Measurements from ENCODE around the gene SLC47A1.

DNA sequence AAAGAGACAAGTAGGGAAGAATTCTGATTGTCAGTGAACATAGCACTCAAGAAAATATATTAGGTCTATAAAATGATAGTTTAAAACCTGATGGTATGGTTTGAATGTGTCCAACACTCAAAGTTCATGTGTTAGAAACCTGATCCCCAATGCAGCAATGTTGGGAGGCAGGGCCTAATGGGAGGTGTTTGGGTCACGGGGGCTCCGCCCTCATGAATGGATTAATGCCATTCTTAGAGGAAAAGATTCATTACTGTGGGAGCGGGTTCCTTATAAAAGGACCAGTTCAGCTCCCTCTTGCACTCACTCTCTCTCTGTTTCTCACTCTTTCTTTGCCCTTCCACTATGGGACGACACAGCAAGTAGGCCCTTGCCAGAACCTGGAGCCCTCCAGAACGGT, 41.5 kb upstream of the SLC47A1 start:
- TF ChIP-seq ZNF274 (IDR thresholded peaks at IDR 0.05; ENCODE audit: borderline replicate concordance, extremely low read depth, low read length) (no peak), RAD21 (IDR thresholded peaks at IDR 0.05 in 1 of 2, conservative IDR thresholded peaks at IDR 0.05 in 1 of 2; ENCODE audit: low read depth in 2 of 2, low read length in 2 of 2) (no peak), POLR2A (IDR thresholded peaks at IDR 0.05; ENCODE audit: control extremely low read depth in 1 of 2, low read depth in 2 of 2, low read length in 2 of 2) (no peak), GABPA (IDR thresholded peaks at IDR 0.05; ENCODE audit: borderline replicate concordance, insufficient read depth, low read length) (no peak), YY1 (IDR thresholded peaks at IDR 0.05; ENCODE audit: low read depth, low read length) (no peak), ASH2L (IDR thresholded peaks at IDR 0.05; ENCODE audit: low read length) (no peak), EZH2 (IDR thresholded peaks at IDR 0.05; ENCODE audit: low read depth, low read length, severe bottlenecking) (no peak), POLR2AphosphoS5 (IDR thresholded peaks at IDR 0.05; ENCODE audit: low read depth, low read length) (no peak), SIX5 (IDR thresholded peaks at IDR 0.05; ENCODE audit: low read depth, low read length) (no peak), RNF2 (IDR thresholded peaks at IDR 0.05; ENCODE audit: borderline replicate concordance, low read depth, low read length, missing control alignments, poor library complexity, severe bottlenecking) (no peak), SUZ12 (IDR thresholded peaks at IDR 0.05; ENCODE audit: low read length) (no peak)
- TF ChIP-seq, protein P1, sequence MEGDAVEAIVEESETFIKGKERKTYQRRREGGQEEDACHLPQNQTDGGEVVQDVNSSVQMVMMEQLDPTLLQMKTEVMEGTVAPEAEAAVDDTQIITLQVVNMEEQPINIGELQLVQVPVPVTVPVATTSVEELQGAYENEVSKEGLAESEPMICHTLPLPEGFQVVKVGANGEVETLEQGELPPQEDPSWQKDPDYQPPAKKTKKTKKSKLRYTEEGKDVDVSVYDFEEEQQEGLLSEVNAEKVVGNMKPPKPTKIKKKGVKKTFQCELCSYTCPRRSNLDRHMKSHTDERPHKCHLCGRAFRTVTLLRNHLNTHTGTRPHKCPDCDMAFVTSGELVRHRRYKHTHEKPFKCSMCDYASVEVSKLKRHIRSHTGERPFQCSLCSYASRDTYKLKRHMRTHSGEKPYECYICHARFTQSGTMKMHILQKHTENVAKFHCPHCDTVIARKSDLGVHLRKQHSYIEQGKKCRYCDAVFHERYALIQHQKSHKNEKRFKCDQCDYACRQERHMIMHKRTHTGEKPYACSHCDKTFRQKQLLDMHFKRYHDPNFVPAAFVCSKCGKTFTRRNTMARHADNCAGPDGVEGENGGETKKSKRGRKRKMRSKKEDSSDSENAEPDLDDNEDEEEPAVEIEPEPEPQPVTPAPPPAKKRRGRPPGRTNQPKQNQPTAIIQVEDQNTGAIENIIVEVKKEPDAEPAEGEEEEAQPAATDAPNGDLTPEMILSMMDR (IDR thresholded peaks at IDR 0.05; ENCODE audit: control extremely low read depth in 1 of 3, insufficient read depth in 1 of 3, low read depth in 1 of 3, low read length in 3 of 3): no peak
- TF ChIP-seq, protein P2, sequence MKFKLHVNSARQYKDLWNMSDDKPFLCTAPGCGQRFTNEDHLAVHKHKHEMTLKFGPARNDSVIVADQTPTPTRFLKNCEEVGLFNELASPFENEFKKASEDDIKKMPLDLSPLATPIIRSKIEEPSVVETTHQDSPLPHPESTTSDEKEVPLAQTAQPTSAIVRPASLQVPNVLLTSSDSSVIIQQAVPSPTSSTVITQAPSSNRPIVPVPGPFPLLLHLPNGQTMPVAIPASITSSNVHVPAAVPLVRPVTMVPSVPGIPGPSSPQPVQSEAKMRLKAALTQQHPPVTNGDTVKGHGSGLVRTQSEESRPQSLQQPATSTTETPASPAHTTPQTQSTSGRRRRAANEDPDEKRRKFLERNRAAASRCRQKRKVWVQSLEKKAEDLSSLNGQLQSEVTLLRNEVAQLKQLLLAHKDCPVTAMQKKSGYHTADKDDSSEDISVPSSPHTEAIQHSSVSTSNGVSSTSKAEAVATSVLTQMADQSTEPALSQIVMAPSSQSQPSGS (IDR thresholded peaks at IDR 0.05; ENCODE audit: low read length): no peak
- TF ChIP-seq, protein P3, sequence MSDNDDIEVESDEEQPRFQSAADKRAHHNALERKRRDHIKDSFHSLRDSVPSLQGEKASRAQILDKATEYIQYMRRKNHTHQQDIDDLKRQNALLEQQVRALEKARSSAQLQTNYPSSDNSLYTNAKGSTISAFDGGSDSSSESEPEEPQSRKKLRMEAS (IDR thresholded peaks at IDR 0.05): no peak

Data from H1 (cell line).